Neural cell (in vitro differentiated cells): Measurements from ENCODE around the gene MSH3. TPM values are rescaled to one million over a fixed set of nuclear protein-coding genes. Genes with fewer than 3 reads are reported as not detected.

Experiments
- H2AFZ ChIP-seq: fragments of 200-600, 300-800 bp; sonication (generic), shearing (Covaris generic); 2 replicates; pipeline ENCODE4 v1.6.0; 2014; ENCODE audit warnings: low read depth, mild to moderate bottlenecking, antibody characterized with exemption, low read length, moderate library complexity
- H3F3A ChIP-seq: fragments of 200-600 bp; shearing (Covaris generic); 2 replicates; pipeline ENCODE4 v1.6.1; 2016; ENCODE audit warnings: mild to moderate bottlenecking, moderate library complexity, mixed read lengths, antibody characterized with exemption, low read length; ENCODE audit not compliant: insufficient read depth, poor library complexity, severe bottlenecking
- H3K27ac ChIP-seq: fragments of 200-600, 300-800 bp; sonication (generic), shearing (Covaris generic); 2 replicates; pipeline ENCODE4 v1.5.1; 2014; ENCODE audit warnings: mild to moderate bottlenecking, low read length, moderate library complexity
- H3K27me3 ChIP-seq: fragments of 300-800, 200-600 bp; sonication (generic), shearing (Covaris generic); 2 replicates; pipeline ENCODE4 v1.6.0; 2014; ENCODE audit warnings: mild to moderate bottlenecking, low read depth, low read length, moderate library complexity; ENCODE audit not compliant: insufficient read depth
- H3K36me3 ChIP-seq: fragments of 300-800, 200-600 bp; sonication (generic), shearing (Covaris generic); 2 replicates; pipeline ENCODE4 v1.5.1; 2014; ENCODE audit warnings: mild to moderate bottlenecking, antibody characterized with exemption, low read length, moderate library complexity; ENCODE audit not compliant: insufficient read depth
- H3K4me2 ChIP-seq: fragments of 300-800, 200-600 bp; sonication (generic), shearing (Covaris generic); 2 replicates; pipeline ENCODE4 v1.6.0; 2014; ENCODE audit warnings: mild to moderate bottlenecking, low read length
- H3K4me3 ChIP-seq: fragments of 300-800, 200-600 bp; sonication (generic), shearing (Covaris generic); 2 replicates; pipeline ENCODE4 v1.5.1; 2014; ENCODE audit warnings: mild to moderate bottlenecking, low read length, moderate library complexity
- H3K79me2 ChIP-seq: fragments of 200-600 bp; shearing (Covaris generic); replicated peaks from 2 replicates; pipeline ENCODE4 v1.6.0; 2014; ENCODE audit warnings: mild to moderate bottlenecking, low read length, moderate library complexity; ENCODE audit not compliant: insufficient read depth
- H3K9ac ChIP-seq: fragments of 300-800, 200-600 bp; sonication (generic), shearing (Covaris generic); 2 replicates; pipeline ENCODE4 v1.6.1; 2016; ENCODE audit warnings: mild to moderate bottlenecking, low read length, mixed read lengths
- H3K9me2 ChIP-seq: fragments of 200-600 bp; shearing (Covaris generic); 2 replicates; pipeline ENCODE4 v1.6.1; 2016; ENCODE audit warnings: mild to moderate bottlenecking, low read length, mixed read lengths; ENCODE audit not compliant: insufficient read depth
- H3K9me3 ChIP-seq: fragments of 200-600, 300-800 bp; sonication (generic), shearing (Covaris generic); 2 replicates; pipeline ENCODE4 v1.6.1; 2016; ENCODE audit warnings: mild to moderate bottlenecking, mixed run types, low read length, moderate library complexity, mixed read lengths
- H4K20me1 ChIP-seq: fragments of 200-600 bp; shearing (Covaris generic); 2 replicates; pipeline ENCODE4 v1.6.1; 2016; ENCODE audit warnings: mild to moderate bottlenecking, mixed run types; ENCODE audit not compliant: insufficient read depth
- CTCF ChIP-seq: fragments of 450-650 bp; IDR thresholded peaks from 2 replicates; pipeline ENCODE4 v1.5.1; 2014; ENCODE audit warnings: antibody characterized with exemption, mild to moderate bottlenecking, moderate library complexity; ENCODE audit not compliant: poor library complexity, severe bottlenecking
- EP300 ChIP-seq: fragments of 450-650 bp; conservative IDR thresholded peaks from 2 replicates; pipeline ENCODE4 v1.6.1; 2014; ENCODE audit warnings: antibody characterized with exemption, mild to moderate bottlenecking, moderate library complexity; ENCODE audit not compliant: poor library complexity, severe bottlenecking
- EZH2 ChIP-seq: fragments of 200-600, 300-800 bp; shearing (Covaris generic), sonication (generic); IDR thresholded peaks from 2 replicates; pipeline ENCODE4 v1.6.1; 2014; ENCODE audit warnings: antibody characterized with exemption, low read length, borderline replicate concordance, mild to moderate bottlenecking; ENCODE audit not compliant: insufficient read depth, poor library complexity, severe bottlenecking
- MXI1 ChIP-seq: fragments of 450-650 bp; conservative IDR thresholded peaks from 2 replicates; pipeline ENCODE4 v1.6.1; 2014; ENCODE audit warnings: antibody characterized with exemption, mild to moderate bottlenecking; ENCODE audit not compliant: poor library complexity, severe bottlenecking
- POLR2AphosphoS5 ChIP-seq: IDR thresholded peaks from 2 replicates; pipeline ENCODE4 v1.6.1; 2012
- RAD21 ChIP-seq: fragments of 450-650 bp; conservative IDR thresholded peaks from 2 replicates; pipeline ENCODE4 v1.6.1; 2014; ENCODE audit warnings: antibody characterized with exemption, mild to moderate bottlenecking, moderate library complexity
- SMC3 ChIP-seq: fragments of 450-650 bp; conservative IDR thresholded peaks from 2 replicates; pipeline ENCODE4 v1.6.1; 2014; ENCODE audit warnings: antibody characterized with exemption, mild to moderate bottlenecking, moderate library complexity; ENCODE audit not compliant: poor library complexity
- TAF1 ChIP-seq: IDR thresholded peaks from 2 replicates; pipeline ENCODE4 v1.6.1; 2012; ENCODE audit warnings: low read depth
- polyA plus RNA-seq: library from polyadenylated mRNA; depleted of rRNA; stranded (reverse); fragments of >200 nt; gene quantifications from 2 replicates; pipeline ENCODE4 v1.2.3, GENCODE V29; 2014
- TF ChIP-seq, protein P1 (sequence below): IDR thresholded peaks from 2 replicates; pipeline ENCODE4 v1.6.1; 2012; ENCODE audit warnings: borderline replicate concordance

MSH3 gene
- polyA plus RNA-seq, 1 donor from 2014 or later, result 9.8 TPM

- Histone ChIP-seq H3K36me3 (no peaks in the 10 kb centered on the region), H3K27ac (no peak overlapping the region), H3K4me2 (no peak overlapping the region), H3K9me3 (no peaks in the 10 kb centered on the region), H4K20me1 (no peaks in the 10 kb centered on the region), H3K4me3 (no peak overlapping the region), H3K27me3 (no peaks in the 10 kb centered on the region), H2AFZ (no peak overlapping the region), H3F3A (no peaks in the 10 kb centered on the region), H3K9me2 (no peaks in the 10 kb centered on the region), H3K9ac (no peak overlapping the region), H3K79me2 (no peaks in the 10 kb centered on the region)
- TF ChIP-seq SMC3, result no peak
- no peak for TF ChIP-seq MXI1
- TF ChIP-seq CTCF, result no peak
- TF ChIP-seq POLR2AphosphoS5, result no peak
- no peak for TF ChIP-seq TAF1
- no peak for TF ChIP-seq RAD21
- TF ChIP-seq EZH2, result no peak
Observed at GRCh38 chr5:80622756-80623155, 31.7 kb upstream of the MSH3 start.

GRCh38 chr5:80623999-80624398, 30.5 kb upstream of the MSH3 start:
- H4K20me1 ChIP-seq, result no peaks in the 10 kb centered on the region
- no peak overlapping the region for H3K9ac ChIP-seq
- H3K9me2 ChIP-seq, result no peaks in the 10 kb centered on the region
- H3K27me3 ChIP-seq, result no peaks in the 10 kb centered on the region
- no peaks in the 10 kb centered on the region for H3K79me2 ChIP-seq
- no peak overlapping the region for H3K4me2 ChIP-seq
- H3K27ac ChIP-seq, result no peak overlapping the region
- no peak for TF ChIP-seq POLR2AphosphoS5
- no peak for TF ChIP-seq SMC3
- TF ChIP-seq, protein P1, sequence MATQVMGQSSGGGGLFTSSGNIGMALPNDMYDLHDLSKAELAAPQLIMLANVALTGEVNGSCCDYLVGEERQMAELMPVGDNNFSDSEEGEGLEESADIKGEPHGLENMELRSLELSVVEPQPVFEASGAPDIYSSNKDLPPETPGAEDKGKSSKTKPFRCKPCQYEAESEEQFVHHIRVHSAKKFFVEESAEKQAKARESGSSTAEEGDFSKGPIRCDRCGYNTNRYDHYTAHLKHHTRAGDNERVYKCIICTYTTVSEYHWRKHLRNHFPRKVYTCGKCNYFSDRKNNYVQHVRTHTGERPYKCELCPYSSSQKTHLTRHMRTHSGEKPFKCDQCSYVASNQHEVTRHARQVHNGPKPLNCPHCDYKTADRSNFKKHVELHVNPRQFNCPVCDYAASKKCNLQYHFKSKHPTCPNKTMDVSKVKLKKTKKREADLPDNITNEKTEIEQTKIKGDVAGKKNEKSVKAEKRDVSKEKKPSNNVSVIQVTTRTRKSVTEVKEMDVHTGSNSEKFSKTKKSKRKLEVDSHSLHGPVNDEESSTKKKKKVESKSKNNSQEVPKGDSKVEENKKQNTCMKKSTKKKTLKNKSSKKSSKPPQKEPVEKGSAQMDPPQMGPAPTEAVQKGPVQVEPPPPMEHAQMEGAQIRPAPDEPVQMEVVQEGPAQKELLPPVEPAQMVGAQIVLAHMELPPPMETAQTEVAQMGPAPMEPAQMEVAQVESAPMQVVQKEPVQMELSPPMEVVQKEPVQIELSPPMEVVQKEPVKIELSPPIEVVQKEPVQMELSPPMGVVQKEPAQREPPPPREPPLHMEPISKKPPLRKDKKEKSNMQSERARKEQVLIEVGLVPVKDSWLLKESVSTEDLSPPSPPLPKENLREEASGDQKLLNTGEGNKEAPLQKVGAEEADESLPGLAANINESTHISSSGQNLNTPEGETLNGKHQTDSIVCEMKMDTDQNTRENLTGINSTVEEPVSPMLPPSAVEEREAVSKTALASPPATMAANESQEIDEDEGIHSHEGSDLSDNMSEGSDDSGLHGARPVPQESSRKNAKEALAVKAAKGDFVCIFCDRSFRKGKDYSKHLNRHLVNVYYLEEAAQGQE, result no peak
- no peak for TF ChIP-seq EP300
- TF ChIP-seq CTCF, result no peak
- no peak for TF ChIP-seq TAF1
- TF ChIP-seq RAD21, result no peak
- no peak for TF ChIP-seq EZH2
- TF ChIP-seq MXI1, result no peak
- H3F3A ChIP-seq, result no peaks in the 10 kb centered on the region
- no peak overlapping the region for H2AFZ ChIP-seq
- no peaks in the 10 kb centered on the region for H3K9me3 ChIP-seq
- H3K36me3 ChIP-seq, result no peaks in the 10 kb centered on the region
- H3K4me3 ChIP-seq, result no peak overlapping the region
